ENCODE measurements around the gene XCR1. TPM values are rescaled to one million over a fixed set of nuclear protein-coding genes. Genes with fewer than 3 reads are reported as not detected.
"Not testable (repeated sequence)": the region's sequence is repeated elsewhere in the genome, so short reads cannot be mapped to it uniquely, and the experiment has no call there.

Gene XCR1
- total and polyA plus RNA-seq, 2 experiments from 2014 or later, result not detected

DNA sequence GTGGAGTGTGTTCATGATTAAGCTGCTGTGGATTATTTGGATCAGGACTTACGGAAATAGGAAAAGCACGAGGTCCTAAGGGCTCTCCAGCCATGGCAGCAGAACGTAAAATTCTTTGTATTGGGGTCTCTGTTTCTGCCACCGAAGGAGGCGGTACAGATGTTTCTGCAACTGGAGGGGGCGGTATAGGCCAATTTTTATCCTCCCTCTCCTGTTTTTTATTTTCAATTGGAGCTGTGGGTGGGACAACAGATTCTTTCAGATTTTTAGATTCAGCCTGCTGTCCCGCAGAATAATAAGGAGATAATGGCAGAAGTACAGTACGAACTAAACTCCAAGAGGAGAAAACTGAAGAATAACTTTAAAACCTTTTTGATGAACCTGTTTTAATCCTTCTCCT lies 26.0 kb upstream of the XCR1 start:
- not testable (repeated sequence) for H3K79me2 ChIP-seq (replicated peaks; ENCODE audit: insufficient read depth); H3K4me2 ChIP-seq; H3K4me1 Mint-ChIP-seq; H3K36me3 ChIP-seq (ENCODE audit: insufficient read depth); H3K4me1 ChIP-seq (ENCODE audit: insufficient read depth); H3K4me3 Mint-ChIP-seq; H3K27ac Mint-ChIP-seq; H3K4me3 ChIP-seq; H3K27me3 Mint-ChIP-seq (ENCODE audit: insufficient read depth, low read depth, poor library complexity); H4K20me1 ChIP-seq (replicated peaks; ENCODE audit: insufficient read depth); H2AFZ ChIP-seq; H3K27me3 ChIP-seq (ENCODE audit: insufficient read depth); H3K36me3 Mint-ChIP-seq (ENCODE audit: low read depth); H3K9me3 Mint-ChIP-seq; H3F3A ChIP-seq (replicated peaks; ENCODE audit: low read depth); ATAC-seq; H3K9me2 ChIP-seq (ENCODE audit: insufficient read depth); H3K27ac ChIP-seq (ENCODE audit: low read depth)
- TF ChIP-seq, protein P1, sequence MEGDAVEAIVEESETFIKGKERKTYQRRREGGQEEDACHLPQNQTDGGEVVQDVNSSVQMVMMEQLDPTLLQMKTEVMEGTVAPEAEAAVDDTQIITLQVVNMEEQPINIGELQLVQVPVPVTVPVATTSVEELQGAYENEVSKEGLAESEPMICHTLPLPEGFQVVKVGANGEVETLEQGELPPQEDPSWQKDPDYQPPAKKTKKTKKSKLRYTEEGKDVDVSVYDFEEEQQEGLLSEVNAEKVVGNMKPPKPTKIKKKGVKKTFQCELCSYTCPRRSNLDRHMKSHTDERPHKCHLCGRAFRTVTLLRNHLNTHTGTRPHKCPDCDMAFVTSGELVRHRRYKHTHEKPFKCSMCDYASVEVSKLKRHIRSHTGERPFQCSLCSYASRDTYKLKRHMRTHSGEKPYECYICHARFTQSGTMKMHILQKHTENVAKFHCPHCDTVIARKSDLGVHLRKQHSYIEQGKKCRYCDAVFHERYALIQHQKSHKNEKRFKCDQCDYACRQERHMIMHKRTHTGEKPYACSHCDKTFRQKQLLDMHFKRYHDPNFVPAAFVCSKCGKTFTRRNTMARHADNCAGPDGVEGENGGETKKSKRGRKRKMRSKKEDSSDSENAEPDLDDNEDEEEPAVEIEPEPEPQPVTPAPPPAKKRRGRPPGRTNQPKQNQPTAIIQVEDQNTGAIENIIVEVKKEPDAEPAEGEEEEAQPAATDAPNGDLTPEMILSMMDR (conservative IDR thresholded peaks at IDR 0.05; ENCODE audit: low read depth in 2 of 2), result peak; percentile 35 to 64
- DNase-seq (ENCODE audit: low spot score), result peak; percentile 11

DNA sequence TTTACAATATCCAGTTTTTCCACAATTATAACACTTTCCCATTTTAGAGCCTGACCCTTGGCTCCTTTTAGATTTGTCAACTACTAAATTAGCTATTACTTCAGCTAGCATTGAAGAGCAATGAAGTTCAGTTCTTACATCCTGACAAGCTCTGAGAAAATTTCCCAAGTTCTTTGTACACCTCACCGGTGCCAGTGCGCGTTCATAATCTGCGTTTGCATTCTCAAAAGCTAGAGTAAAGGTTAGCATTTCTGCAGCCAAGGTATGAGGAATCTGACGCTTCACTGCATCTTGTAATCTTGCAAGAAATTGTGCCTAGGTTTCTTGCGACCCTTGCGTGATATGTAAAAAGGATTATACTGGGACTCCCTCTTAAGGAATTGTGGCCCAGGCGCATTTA lies 25.2 kb upstream of the XCR1 start:
- Histone ChIP-seq H3K4me3 (no peak overlapping the region), H2AFZ (no peak overlapping the region), H4K20me1 (replicated peaks; ENCODE audit: insufficient read depth) (no peaks in the 10 kb centered on the region), H3K27me3 (ENCODE audit: insufficient read depth) (no peaks in the 10 kb centered on the region), H3K36me3 (ENCODE audit: insufficient read depth) (no peaks in the 10 kb centered on the region), H3F3A (replicated peaks; ENCODE audit: low read depth) (no peaks in the 10 kb centered on the region), H3K4me2 (no peak overlapping the region), H3K9me2 (ENCODE audit: insufficient read depth) (no peaks in the 10 kb centered on the region), H3K79me2 (replicated peaks; ENCODE audit: insufficient read depth) (no peaks in the 10 kb centered on the region), H3K4me1 (ENCODE audit: insufficient read depth) (no peaks in the 10 kb centered on the region), H3K27ac (ENCODE audit: low read depth) (no peak overlapping the region)
- Mint-ChIP-seq H3K4me1 (no peaks in the 10 kb centered on the region; the same call in 2 of the 3 replicates), H3K9me3 (no peaks in the 10 kb centered on the region), H3K4me3 (no peak overlapping the region), H3K27me3 (ENCODE audit: insufficient read depth, low read depth, poor library complexity) (peaks cover 2% of the 10 kb centered on the region), H3K36me3 (ENCODE audit: low read depth) (no peaks in the 10 kb centered on the region), H3K27ac (no peak overlapping the region)
- TF ChIP-seq, protein P2, sequence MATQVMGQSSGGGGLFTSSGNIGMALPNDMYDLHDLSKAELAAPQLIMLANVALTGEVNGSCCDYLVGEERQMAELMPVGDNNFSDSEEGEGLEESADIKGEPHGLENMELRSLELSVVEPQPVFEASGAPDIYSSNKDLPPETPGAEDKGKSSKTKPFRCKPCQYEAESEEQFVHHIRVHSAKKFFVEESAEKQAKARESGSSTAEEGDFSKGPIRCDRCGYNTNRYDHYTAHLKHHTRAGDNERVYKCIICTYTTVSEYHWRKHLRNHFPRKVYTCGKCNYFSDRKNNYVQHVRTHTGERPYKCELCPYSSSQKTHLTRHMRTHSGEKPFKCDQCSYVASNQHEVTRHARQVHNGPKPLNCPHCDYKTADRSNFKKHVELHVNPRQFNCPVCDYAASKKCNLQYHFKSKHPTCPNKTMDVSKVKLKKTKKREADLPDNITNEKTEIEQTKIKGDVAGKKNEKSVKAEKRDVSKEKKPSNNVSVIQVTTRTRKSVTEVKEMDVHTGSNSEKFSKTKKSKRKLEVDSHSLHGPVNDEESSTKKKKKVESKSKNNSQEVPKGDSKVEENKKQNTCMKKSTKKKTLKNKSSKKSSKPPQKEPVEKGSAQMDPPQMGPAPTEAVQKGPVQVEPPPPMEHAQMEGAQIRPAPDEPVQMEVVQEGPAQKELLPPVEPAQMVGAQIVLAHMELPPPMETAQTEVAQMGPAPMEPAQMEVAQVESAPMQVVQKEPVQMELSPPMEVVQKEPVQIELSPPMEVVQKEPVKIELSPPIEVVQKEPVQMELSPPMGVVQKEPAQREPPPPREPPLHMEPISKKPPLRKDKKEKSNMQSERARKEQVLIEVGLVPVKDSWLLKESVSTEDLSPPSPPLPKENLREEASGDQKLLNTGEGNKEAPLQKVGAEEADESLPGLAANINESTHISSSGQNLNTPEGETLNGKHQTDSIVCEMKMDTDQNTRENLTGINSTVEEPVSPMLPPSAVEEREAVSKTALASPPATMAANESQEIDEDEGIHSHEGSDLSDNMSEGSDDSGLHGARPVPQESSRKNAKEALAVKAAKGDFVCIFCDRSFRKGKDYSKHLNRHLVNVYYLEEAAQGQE (IDR thresholded peaks at IDR 0.05; ENCODE audit: unreplicated experiment), result no peak
- ATAC-seq (no peak), DNase-seq (ENCODE audit: low spot score) (no peak)

DNA sequence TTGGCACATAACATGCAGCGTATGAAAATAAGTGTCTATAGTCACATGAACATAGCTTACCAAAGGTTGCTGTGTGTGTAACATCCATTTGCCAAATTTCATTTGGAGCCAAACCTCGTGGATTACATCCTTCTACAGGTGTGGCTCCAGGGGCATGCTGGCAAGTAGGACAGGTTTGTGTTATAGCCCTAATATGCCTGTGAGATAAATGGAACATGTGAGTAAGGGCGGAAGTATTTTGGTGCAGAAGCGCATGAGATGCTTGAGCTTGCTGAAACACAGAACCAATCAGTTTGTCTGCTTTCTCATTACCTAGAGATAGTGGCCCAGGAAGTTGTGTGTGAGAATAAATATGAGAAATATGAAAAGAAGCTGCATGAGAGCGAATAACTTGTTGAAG lies 21.8 kb upstream of the XCR1 start:
- Histone ChIP-seq H3K4me1 (ENCODE audit: insufficient read depth) (no peaks in the 10 kb centered on the region), H3K4me2 (no peak overlapping the region), H3K36me3 (ENCODE audit: insufficient read depth) (no peaks in the 10 kb centered on the region), H3K27ac (ENCODE audit: low read depth) (no peak overlapping the region), H3K9me2 (ENCODE audit: insufficient read depth) (no peaks in the 10 kb centered on the region), H3K79me2 (replicated peaks; ENCODE audit: insufficient read depth) (no peaks in the 10 kb centered on the region), H2AFZ (no peak overlapping the region), H4K20me1 (replicated peaks; ENCODE audit: insufficient read depth) (no peaks in the 10 kb centered on the region), H3F3A (replicated peaks; ENCODE audit: low read depth) (no peaks in the 10 kb centered on the region), H3K4me3 (no peak overlapping the region), H3K27me3 (ENCODE audit: insufficient read depth) (no peaks in the 10 kb centered on the region)
- DNase-seq (ENCODE audit: low spot score) (no peak), ATAC-seq (no peak)
- Mint-ChIP-seq H3K36me3 (ENCODE audit: low read depth) (no peaks in the 10 kb centered on the region), H3K4me3 (no peak overlapping the region), H3K27me3 (ENCODE audit: insufficient read depth, low read depth, poor library complexity) (peaks cover 2% of the 10 kb centered on the region), H3K9me3 (no peaks in the 10 kb centered on the region), H3K4me1 (no peaks in the 10 kb centered on the region; the same call in 2 of the 3 replicates), H3K27ac (no peak overlapping the region)
- no peak for TF ChIP-seq POLR2AphosphoS5 (IDR thresholded peaks at IDR 0.05; ENCODE audit: low read depth)
- TF ChIP-seq ZNF114 (CRISPR knock-in tag; IDR thresholded peaks at IDR 0.05), result no peak
- TF ChIP-seq CREB1 (CRISPR knock-in tag; IDR thresholded peaks at IDR 0.05; ENCODE audit: low read depth), result no peak
- TF ChIP-seq NANOG (IDR thresholded peaks at IDR 0.05; ENCODE audit: borderline replicate concordance), result no peak
- TF ChIP-seq, protein P1 (conservative IDR thresholded peaks at IDR 0.05; ENCODE audit: low read depth in 2 of 2), result no peak
- TF ChIP-seq JUNB (IDR thresholded peaks at IDR 0.05; ENCODE audit: unreplicated experiment), result no peak
- no peak for TF ChIP-seq EZH2phosphoT487 (IDR thresholded peaks at IDR 0.05; ENCODE audit: unreplicated experiment)
- no peak for TF ChIP-seq STAT1 (IDR thresholded peaks at IDR 0.05; ENCODE audit: unreplicated experiment)
- no peak for TF ChIP-seq EZH2 (IDR thresholded peaks at IDR 0.05; ENCODE audit: low read depth, unreplicated experiment)
